Activated CD4-positive, alpha-beta T cell treated with anti-CD3 and anti-CD28 coated beads for 48 hours (primary cell): ENCODE data around the gene ZNF550.

Source experiments
- DNase-seq: peaks from one replicate; pipeline ENCODE4 v3.0.0-alpha.2; 2020

The ZNF550 gene

GRCh38 chr19:57559404-57560025, at the start of gene ZNF550:
Gene ZNF550, minus strand, starts transcription at chr19:57559863. Its CDS starts 181 bp downstream, at chr19:57559682.
- peak; percentile 90 for DNase-seq

- no peak for DNase-seq
Measured at GRCh38 chr19:57606931-57607330, 47.3 kb upstream of the ZNF550 start.

GRCh38 chr19:57599761-57600383, 40.2 kb upstream of the ZNF550 start, which contains the start of gene ZNF530:
Gene ZNF530, plus strand, starts transcription at chr19:57599885. Its CDS starts 4,461 bp downstream, at chr19:57604346.
- peak; percentile 93 for DNase-seq

- DNase-seq = no peak
Measured at GRCh38 chr19:57599377-57599760, 39.7 kb upstream of the ZNF550 start.

GRCh38 chr19:57587529-57587928, 27.9 kb upstream of the ZNF550 start:
- DNase-seq = no peak

- peak; percentile 88 for DNase-seq
Measured at GRCh38 chr19:57583521-57584416, 24.1 kb upstream of the ZNF550 start, which contains the start of gene ZIK1. Gene ZIK1, plus strand, starts transcription at chr19:57584145. Its CDS starts 212 bp downstream, at chr19:57584357.

GRCh38 chr19:57583104-57583520, 23.4 kb upstream of the ZNF550 start:
- no peak for DNase-seq

GRCh38 chr19:57578487-57579205, 19.0 kb upstream of the ZNF550 start, which contains the start of gene ZNF416:
Gene ZNF416, minus strand, starts transcription at chr19:57578911. Its CDS starts 207 bp downstream, at chr19:57578704.
- DNase-seq = peak; percentile 95

GRCh38 chr19:57576661-57577060, 17.0 kb upstream of the ZNF550 start:
- DNase-seq = no peak

GRCh38 chr19:57572415-57572947, 12.8 kb upstream of the ZNF550 start:
- no peak for DNase-seq

GRCh38 chr19:57570707-57571106, 11.0 kb upstream of the ZNF550 start:
- DNase-seq = no peak

- DNase-seq = no peak
Measured at GRCh38 chr19:57566396-57567265, 7.0 kb upstream of the ZNF550 start.

GRCh38 chr19:57563547-57563946, 3.9 kb upstream of the ZNF550 start:
- no peak for DNase-seq

GRCh38 chr19:57560049-57560491, 407 bp upstream of the ZNF550 start:
- DNase-seq = no peak

- peak; percentile 20 for DNase-seq
Measured at GRCh38 chr19:57559008-57559403, 657 bp downstream of the ZNF550 start.

- DNase-seq = no peak
Measured at GRCh38 chr19:57558525-57558924, 1.1 kb downstream of the ZNF550 start.

- no peak for DNase-seq
Measured at GRCh38 chr19:57557659-57558058, 2.0 kb downstream of the ZNF550 start.

- no peak for DNase-seq
Measured at GRCh38 chr19:57552432-57552831, 7.2 kb downstream of the ZNF550 start.

- DNase-seq = no peak
Measured at GRCh38 chr19:57546513-57546912, 13.2 kb downstream of the ZNF550 start.

- no peak for DNase-seq
Measured at GRCh38 chr19:57537953-57538547, 21.6 kb downstream of the ZNF550 start.
